ENCODE results near the gene TOR4A.

Gene TOR4A

DNA sequence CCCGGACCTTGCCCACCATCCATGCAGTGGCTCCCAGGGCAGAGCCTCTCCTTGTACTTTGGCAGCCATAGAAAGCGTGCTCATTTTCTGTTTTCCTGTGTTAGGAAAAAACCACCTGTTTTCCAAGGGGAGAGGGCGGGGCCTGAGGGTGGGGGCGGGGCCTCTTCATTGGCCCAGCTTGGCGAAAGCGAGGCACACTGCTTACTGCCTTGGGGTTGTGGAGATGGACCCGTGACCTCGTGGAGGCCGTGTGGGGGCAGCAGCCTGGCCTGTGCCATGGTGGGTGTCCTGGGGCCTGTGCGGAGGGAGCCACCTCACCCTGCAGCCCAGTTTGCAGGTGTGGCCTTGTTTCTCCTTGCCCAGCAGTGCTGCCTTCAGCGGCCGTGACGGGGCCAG, 4.4 kb upstream of the TOR4A start:
- FAIRE-seq, result no peak

GRCh38 chr9:137273611-137274320, 3.8 kb upstream of the TOR4A start:
- FAIRE-seq, result no peak

GRCh38 chr9:137275203-137275587, 2.3 kb upstream of the TOR4A start:
- FAIRE-seq, result no peak

DNA sequence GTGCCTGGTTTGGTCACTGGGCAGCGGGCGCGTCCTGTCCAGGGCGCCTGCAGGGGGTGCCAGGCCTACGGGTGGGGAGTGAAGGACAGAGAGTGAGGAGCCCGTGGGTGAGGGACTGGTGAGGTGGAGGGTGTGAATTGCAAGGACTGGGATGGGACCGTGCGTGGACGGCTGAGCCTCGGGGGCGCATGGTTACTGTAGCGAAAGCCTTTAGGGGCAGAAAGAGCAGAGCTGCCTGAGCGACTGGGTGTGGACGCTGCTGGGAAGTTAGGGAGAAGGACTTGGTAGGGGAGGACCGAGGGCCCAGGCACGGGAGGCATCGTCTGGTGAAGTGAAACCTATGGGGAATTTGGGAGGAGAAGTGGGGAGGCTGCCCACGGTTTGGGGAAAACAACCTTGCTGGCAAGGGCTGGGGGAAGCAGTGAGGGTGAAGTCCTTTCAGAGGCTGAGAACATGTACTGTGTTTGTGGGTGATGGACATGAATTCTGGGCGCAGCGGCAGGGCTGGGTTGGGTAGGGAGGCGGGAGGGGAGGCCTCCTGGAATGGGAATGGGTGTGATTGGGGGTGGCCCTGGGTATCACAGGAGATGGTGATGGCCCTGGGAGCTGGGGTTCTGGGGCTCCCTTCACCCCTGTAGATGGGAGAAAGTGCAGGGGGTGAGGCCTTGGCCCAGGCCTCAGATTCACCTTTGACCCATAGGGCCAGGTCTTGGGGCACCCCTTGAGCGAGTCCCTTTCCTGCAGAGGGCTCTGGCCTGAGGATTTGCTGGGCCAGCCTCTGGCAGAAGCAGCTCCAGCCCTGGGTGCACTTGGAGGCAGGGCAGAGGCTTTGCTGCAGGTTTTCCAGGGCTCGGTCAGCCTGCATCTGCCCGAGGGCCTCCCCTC, 1.7 kb upstream of the TOR4A start:
- no peak for FAIRE-seq

DNA sequence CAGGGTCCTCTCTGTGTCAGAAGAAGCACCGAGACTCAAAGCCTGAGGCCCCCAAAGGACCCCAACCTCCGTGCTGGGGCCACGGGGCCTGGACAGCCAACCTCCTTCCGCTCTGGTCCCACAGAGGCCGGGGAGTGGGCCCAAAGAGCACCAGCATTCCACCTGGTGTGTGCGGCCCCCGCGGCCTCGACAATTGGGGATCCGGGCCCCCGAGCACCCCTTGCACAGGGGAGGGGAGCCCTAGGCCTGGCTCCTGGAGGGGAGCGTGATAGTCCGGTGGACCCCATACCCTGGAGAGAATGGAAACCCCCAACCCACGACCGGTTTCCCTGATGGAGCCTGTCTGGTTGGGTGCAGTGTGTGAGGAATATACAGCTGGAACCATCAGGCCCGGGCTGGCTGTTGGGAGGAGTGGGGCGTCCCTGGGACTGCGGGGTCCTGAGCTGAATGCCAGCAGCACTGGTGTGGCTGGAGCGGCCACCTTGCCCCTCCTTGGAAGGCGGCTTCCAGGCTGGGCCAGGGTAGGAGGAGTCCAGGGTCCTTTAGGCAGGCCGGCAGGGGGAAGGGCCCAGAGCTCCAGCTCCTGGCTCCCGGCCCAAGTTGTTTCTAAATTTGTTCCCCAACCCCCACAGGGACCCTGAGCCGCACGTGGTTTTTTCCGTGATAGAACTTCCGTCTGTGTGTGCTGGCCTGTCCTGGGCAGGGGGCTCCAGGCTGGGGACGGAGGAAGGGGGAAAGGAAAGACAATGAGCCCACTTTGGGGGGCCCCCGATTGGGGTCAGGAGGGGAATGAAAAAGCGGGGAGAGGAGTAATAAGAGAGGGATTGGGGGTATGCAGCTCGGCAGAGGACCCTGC, 825 bp upstream of the TOR4A start:
- FAIRE-seq, result no peak

DNA sequence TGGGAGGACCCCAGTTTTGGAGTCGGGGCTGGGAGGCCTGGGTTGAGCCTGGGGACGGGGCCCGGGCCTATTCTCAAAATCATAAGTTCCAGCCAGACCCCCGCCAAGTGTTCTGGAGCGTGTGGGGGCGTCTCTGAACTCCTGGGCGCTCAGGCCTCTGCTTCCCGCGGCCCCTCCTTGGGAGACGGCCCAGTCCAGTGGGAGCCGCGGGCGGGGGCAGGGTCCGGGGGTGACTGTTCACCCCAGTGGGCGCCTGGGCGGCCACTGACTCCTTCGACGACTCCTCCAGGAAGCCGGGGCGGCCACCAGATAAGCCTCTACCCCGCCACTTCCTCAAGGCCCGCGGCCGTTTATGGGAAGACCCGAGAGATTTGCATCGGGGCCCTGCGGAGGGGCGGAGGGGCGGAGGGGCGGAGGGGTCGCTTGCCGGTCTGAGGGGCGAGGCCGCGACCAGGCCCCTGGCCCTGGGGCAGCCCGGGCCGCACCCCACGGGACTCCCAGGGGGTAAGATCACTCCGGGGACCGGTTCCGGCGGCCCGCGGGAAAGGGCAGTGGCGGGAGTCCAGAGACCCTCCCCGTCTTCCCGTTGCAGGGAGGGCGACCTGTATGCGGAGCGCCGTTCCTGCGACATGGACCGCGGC, 655 bp downstream of the TOR4A start:
- FAIRE-seq, result no peak

GRCh38 chr9:137278721-137279711, 1.5 kb downstream of the TOR4A start:
- no peak for FAIRE-seq

GRCh38 chr9:137279741-137280473, 2.4 kb downstream of the TOR4A start:
- FAIRE-seq, result no peak

GRCh38 chr9:137280474-137281344, 3.2 kb downstream of the TOR4A start:
- FAIRE-seq, result no peak

GRCh38 chr9:137281345-137282116, 4.0 kb downstream of the TOR4A start:
- FAIRE-seq, result no peak

DNA sequence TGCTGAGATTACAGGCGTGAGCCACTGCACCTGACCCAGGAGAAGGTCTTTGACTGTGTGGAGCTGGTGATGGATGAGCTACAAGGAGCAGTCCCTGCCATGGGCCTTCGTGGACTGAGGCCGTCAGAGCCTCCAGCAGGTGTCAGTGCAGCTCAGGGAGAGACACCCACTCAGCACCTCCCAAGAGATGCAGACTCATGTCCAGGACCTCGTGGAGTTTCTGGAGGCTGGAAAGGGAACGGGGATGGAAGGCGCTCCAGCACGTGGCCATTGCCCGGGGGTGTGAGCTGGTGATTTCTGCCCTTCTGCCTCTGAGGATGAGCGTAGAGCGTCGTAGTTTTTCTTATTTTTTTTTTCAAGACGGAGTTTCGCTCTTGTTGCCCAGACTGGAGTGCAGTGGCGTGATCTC, 9.5 kb downstream of the TOR4A start:
- no peak for FAIRE-seq

DNA sequence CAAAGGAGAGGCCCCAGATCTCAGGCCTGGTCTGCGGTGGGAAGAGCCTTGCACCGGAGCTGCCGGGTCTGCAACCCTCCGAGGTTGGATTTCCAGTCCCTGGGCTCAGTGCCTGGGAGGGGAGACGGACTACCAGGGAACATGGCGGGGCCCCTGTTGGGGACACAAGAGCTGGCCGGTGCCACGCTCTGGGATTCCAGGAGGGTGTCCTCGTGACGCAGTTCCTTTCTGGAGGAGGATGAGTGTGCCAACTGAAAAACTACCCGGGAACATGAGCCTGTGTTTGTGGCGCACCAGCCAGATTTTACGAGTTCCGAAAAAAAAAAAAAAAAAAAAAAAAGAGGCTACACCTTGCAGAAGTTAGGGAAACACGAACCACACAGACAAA, 15.6 kb downstream of the TOR4A start:
- no peak for FAIRE-seq

DNA sequence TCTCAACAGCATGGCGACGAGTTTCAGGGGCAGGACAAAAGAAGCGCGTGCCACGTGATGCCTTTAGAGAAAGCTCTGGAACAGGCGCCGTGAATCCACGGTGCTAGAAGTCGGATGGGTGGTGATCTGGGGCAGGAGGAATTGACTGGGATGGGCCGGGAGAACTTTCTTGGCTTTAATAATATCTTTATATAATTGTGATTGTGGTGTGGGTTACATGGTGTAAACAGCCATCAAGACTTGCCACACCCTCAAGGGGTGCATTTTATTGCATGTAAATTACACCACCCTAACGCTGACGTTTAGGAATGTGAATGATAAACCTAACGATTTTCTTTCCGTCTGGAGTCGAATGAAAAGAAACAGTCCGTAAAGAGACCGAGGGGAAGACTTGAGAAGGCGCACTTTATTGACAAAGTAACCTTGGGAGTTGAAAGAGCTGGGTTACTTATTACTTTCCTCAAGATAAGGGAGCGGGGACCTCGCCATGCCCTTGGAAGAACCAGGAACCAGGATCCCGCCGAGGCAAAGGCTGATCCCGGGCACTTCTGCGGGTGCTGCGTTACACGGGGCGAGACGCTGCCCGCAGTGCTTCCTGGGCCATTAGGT, 16.1 kb downstream of the TOR4A start:
- FAIRE-seq, result no peak

GRCh38 chr9:137294091-137294680, 16.7 kb downstream of the TOR4A start:
- no peak for FAIRE-seq

GRCh38 chr9:137294681-137295237, 17.2 kb downstream of the TOR4A start:
- no peak for FAIRE-seq

DNA sequence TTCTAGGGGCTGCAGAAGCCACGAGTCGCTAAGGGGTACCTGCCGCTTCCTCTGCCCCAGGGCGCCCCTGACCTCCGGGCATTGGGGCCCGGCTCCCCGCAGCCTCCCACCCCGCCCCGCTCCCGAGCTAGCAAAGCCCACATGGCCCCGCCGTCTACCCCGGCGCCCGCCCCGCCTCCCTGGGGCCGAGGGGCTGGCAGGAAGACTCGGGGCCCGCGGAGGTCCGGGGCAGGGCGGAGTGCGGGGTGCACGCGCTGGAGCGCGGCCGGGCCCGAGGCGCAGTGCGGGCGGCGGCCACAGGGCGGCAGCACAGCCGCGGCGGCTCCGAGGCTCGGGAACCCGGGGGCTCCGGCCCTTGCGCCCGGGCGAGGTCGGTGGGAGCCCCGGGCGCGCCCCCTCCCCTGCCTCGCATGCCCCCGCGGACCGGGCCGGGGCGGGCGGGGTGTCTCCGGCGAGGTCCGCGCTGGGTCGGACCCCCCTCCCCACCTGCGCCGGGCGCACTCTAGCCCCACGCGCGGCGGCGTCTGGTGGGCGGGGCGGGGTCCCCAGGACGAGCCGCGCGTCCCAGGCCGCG, 17.8 kb downstream of the TOR4A start:
- FAIRE-seq, result no peak
